ENCODE data around the gene HRAS. TPM values are rescaled to one million over a fixed set of nuclear protein-coding genes. Genes with fewer than 3 reads are reported as not detected.

The HRAS gene
- total and polyA plus RNA-seq, 2 donors (not counting 3 experiments of a cell fraction or from before 2014, with no cell fraction given), result 103 to 109 TPM

DNA sequence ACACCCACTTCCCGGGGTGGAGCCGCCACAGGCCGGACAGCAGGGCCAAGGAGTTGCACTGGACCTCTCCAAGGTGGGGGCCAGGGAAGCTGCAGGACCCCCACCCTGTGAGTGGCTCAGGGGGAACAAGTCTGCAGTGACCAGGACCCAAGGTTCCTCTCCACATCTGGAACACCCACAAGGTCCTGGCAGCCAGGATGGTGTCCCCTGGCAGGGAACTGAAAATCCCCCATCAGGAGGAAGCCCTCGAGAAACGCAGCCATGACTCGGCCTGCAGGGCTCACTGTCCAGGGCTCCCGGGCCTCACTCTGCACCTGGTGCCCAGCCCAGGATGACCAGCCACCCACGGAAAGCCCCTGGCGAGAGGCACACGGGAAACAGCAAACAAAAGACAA lies 39.8 kb downstream of the HRAS start:
- no peak overlapping the region for H3K27ac ChIP-seq (ENCODE audit: insufficient read depth, low read depth, low read length)
- intact Hi-C loops (cut with micrococcal nuclease), result no loop called here
- no peak for FAIRE-seq
- H3K36me3 ChIP-seq (ENCODE audit: control insufficient read depth in 2 of 2, extremely low read depth in 1 of 2, insufficient read depth in 2 of 2, low read length in 2 of 2), result peaks cover 5 to 64% of the 10 kb centered on the region in 2 experiments
- no peak overlapping the region for H3K4me3 ChIP-seq (replicated peaks in 1 of 3; ENCODE audit: insufficient read depth in 1 of 3, low read depth in 1 of 3, low read length in 3 of 3)
- no peak overlapping the region for H2AFZ ChIP-seq (ENCODE audit: low read depth, low read length)
- DNase-seq (ENCODE audit: low read depth, low spot score), result peak; percentile 17
- H3K4me1 ChIP-seq (ENCODE audit: control insufficient read depth, extremely low read depth, insufficient read depth, low read length), result no peaks in the 10 kb centered on the region
- ChIA-PET POLR2A (no interaction called here), CTCF (no interaction called here)
- H3K4me2 ChIP-seq (ENCODE audit: insufficient read depth, low read length), result no peak overlapping the region
- TF ChIP-seq EZH2 (IDR thresholded peaks at IDR 0.05; ENCODE audit: borderline replicate concordance, low read depth, low read length, severe bottlenecking), result no peak
- TF ChIP-seq GATA2 (IDR thresholded peaks at IDR 0.05; ENCODE audit: insufficient read depth, insufficient read length, low read depth, low read length), result no peak
- TF ChIP-seq, protein P1, sequence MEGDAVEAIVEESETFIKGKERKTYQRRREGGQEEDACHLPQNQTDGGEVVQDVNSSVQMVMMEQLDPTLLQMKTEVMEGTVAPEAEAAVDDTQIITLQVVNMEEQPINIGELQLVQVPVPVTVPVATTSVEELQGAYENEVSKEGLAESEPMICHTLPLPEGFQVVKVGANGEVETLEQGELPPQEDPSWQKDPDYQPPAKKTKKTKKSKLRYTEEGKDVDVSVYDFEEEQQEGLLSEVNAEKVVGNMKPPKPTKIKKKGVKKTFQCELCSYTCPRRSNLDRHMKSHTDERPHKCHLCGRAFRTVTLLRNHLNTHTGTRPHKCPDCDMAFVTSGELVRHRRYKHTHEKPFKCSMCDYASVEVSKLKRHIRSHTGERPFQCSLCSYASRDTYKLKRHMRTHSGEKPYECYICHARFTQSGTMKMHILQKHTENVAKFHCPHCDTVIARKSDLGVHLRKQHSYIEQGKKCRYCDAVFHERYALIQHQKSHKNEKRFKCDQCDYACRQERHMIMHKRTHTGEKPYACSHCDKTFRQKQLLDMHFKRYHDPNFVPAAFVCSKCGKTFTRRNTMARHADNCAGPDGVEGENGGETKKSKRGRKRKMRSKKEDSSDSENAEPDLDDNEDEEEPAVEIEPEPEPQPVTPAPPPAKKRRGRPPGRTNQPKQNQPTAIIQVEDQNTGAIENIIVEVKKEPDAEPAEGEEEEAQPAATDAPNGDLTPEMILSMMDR (IDR thresholded peaks at IDR 0.05; ENCODE audit: extremely low read depth in 1 of 2, insufficient read depth in 1 of 2, low read depth in 1 of 2, low read length in 2 of 2), result no peak
- TF ChIP-seq JUN (IDR thresholded peaks at IDR 0.05; ENCODE audit: borderline replicate concordance, insufficient read depth, insufficient read length, low read depth), result no peak
- TF ChIP-seq FOS (IDR thresholded peaks at IDR 0.05; ENCODE audit: borderline replicate concordance, insufficient read depth, low read length), result no peak
- H3K9me3 ChIP-seq (replicated peaks; ENCODE audit: control insufficient read depth, insufficient read depth, low read length), result no peaks in the 10 kb centered on the region
- H3K79me2 ChIP-seq (ENCODE audit: control insufficient read depth, insufficient read depth, low read length), result no peaks in the 10 kb centered on the region
- H3K9me1 ChIP-seq (replicated peaks; ENCODE audit: control insufficient read depth, extremely low read depth, insufficient read depth, low read length), result no peaks in the 10 kb centered on the region
- H3K27me3 ChIP-seq (ENCODE audit: control insufficient read depth in 2 of 2, insufficient read depth in 2 of 2, low read length in 2 of 2), result no peaks in the 10 kb centered on the region
- BruUV-seq (replicated peaks), result no TSS peak
- dilution Hi-C loops (cut with MboI; ENCODE audit: extremely low pct_ligation_motif_present, low sequenced_read_pairs), result no loop called here
- no peaks in the 10 kb centered on the region for H4K20me1 ChIP-seq (replicated peaks; ENCODE audit: control insufficient read depth, extremely low read depth, insufficient read depth, low read length)
- no peak overlapping the region for H3K9ac ChIP-seq (replicated peaks; ENCODE audit: extremely low read depth, insufficient read depth, low read length)

Data from endothelial cell of umbilical vein (primary cell).